ENCODE measurements around the gene NCOR1. TPM values are rescaled to one million over a fixed set of nuclear protein-coding genes. Genes with fewer than 3 reads are reported as not detected.
A peak's percentile ranks its signal among the peaks of the same experiment; 100 is the strongest.
"Not testable (repeated sequence)": the region's sequence is repeated elsewhere in the genome, so short reads cannot be mapped to it uniquely, and the experiment has no call there.

The NCOR1 gene
- total RNA-seq, 2 donors from 2014 or later, result 59.6 to 65.7 TPM

DNA sequence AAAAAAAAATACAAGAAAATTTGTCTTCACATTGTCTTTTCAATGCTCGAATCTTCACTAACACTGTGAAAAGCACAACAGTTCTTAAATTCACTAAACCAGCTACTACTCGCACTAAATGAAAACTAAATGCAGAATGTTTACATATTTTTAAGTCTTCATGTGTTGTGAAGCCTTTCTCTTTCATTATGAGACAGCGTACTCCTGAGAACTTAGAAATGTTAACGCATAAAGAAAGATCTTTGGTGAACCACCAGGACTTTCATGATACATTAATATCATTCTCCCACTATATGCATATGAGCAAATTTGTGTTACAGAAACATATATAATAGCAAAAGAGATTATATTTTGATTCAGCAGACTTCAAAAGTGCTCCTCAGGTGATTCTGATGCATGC is 48.6 kb downstream of the NCOR1 start:
- intact Hi-C loops (cut with DNase I); DNase-seq; ATAC-seq: not testable (repeated sequence)

DNA sequence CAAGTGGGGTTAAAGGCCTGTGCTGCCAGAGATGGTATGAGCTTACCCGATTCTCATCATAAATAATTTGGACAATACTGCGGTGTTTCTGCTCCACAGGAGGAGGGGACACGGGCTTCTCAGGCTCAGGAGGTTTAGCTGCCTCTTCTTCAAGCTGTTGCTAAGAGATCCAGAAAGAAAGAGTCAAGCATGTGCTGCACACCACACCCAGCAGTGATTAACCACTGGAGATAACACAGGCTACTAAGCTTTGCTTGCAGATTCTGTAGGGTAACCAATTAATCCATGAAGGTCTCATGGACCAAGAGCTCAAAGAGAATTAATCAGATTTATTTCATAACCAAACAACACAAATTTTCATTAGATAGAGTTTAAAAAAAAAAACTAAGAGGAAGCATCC is 56.6 kb downstream of the NCOR1 start:
- intact Hi-C loops (cut with DNase I), result no loop called here
- ATAC-seq, result peak in 1 of 2 donors; percentile 55
- no peak for DNase-seq

DNA sequence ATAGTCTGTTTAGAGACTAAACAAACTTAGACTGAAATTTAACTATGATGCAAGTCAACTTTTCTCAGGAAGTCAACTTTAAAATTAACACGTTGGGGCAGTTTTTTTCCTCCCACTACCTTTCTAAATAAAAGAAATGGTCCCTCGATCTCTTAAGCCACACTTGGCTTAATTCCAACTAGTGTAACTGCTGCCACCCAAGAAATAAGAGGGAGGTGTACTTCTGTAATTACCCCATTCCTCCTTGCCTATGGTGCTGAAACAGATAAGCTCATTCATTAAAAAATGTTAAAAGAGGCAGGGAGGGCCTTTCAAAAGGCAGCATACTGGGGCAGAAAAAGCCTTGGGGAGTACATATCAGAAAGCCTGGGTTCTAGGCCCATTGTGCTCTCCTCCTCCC is 59.8 kb downstream of the NCOR1 start:
- no peak for DNase-seq
- no peak for ATAC-seq
- intact Hi-C loops (cut with DNase I), result no loop called here

DNA sequence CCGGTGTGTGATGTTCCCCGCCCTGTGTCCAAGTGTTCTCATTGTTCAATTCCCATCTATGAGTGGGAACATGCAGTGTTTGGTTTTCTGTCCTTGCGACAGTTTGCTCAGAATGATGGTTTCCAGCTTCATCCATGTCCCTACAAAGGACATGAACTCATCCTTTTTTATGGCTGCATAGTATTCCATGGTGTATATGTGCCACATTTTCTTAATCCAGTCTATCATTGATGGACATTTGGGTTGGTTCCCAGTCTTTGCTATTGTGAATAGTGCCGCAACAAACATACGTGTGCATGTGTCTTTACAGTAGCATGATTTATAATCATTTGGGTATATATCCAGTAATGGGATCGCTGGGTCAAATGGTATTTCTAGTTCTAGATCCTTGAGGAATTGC is 63.0 kb downstream of the NCOR1 start:
- intact Hi-C loops (cut with DNase I); ATAC-seq; DNase-seq: not testable (repeated sequence)

DNA sequence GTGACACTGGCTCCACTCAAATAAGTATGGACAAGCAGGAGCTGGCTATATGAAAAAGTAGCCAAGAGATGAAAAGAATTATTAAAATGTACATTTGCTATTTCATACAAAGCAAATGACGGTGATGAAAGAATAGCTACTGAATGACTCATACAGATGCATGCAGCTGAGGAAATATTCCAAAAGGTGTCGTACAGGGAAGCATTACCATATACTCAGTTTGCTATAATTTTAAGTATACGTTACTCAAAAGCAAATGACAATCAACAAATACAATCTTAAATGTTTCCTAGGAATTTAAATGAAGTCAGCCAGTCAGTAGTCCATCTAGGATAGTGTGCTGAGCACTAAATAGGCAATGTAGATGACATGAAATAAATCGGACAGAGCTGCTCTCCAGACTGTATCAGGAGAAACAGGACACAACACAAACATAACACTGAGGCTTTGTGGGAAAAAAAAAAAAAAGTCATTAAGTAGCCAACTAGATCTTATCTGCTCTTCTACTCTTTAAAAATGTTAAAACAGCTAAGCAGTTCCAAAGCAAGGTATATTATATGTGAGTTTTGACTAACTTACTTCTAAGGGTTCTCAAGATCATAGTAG is 65.0 kb downstream of the NCOR1 start:
- DNase-seq (no peak), ATAC-seq (no peak)
- intact Hi-C loops (cut with DNase I), result no loop called here

DNA sequence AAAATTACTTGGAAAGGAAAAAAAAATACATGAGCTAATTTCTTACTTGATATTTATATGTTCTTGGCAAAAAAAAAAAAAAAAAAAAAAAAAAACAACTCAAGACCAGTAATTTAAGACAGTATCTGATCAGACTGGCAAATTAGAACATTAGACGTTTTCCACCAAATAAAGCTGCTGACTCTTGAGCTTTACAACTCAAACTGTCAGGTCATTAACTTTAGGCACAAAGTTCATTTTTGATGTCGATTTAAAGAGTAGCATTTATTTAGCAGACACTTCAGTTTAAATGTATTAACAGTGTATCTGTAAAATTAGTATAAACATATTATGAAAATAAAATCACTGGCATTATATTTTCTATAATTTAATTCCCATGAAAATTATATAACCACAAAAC is 66.7 kb downstream of the NCOR1 start:
- no peak for DNase-seq
- intact Hi-C loops (cut with DNase I), result no loop called here
- no peak for ATAC-seq

DNA sequence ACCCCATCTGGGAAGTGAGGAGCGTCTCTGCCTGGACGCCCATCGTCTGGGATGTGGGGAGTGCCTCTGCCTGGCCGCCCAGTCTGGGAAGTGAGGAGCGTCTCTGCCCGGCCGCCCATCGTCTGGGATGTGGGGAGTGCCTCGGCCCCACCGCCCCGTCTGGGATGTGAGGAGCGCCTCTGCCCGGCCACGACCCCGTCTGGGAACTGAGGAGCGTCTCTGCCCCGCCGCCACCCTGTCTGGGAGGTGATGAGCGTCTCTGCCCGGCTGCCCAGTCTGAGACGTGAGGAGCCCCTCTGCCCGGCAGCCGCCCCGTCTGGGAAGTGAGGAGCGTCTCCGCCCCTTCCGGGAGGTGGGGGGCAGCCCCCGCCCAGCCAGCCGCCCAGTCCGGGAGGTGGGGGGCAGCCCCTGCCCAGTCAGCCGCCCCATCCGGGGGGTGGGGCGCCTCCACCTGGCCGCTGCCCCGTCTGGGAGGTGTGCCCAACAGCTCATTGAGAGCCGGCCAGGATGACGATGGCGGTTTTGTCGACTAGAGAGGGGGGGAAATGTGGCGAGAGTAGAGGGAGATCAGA is 69.9 kb downstream of the NCOR1 start:
- DNase-seq; intact Hi-C loops (cut with DNase I); ATAC-seq: not testable (repeated sequence)

DNA sequence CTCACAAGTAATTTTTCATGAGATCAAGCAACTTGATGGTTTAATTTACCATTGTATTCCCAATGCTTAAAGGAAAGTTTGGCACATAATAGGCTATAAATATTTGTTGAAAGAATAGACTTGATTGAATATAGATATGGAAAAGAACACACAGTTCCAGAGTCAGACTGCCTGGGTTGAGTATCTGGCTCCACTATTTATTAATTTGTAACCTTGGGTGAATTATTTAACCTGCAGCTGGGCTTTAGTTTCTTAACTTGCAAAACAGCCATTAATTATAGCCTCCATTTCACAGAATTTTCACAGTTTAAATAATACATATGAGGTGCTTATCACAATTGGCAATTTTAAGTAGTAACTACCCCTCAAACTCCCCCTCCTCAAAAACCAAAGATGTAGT is 73.6 kb downstream of the NCOR1 start:
- DNase-seq (no peak), ATAC-seq (no peak)
- intact Hi-C loops (cut with DNase I), result no loop called here

DNA sequence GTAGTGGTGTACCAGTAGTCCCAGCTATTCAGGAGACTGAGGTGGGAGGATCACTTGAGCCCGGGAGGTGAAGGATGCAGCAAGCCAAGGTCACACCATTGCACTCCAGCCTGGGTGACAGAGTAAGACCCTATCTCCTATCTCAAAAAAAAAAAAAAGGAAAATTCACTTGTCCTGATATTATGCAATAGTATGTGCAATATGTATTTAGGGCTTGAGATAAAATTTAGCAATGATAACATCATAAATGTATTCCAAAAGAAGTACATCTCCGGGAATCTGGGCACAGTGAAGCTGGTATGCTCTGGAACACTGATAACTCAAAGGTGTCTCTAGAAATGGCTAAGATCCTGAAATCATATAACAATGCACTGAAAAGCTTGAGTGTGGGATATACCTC is 74.5 kb downstream of the NCOR1 start:
- DNase-seq (no peak), ATAC-seq (no peak)
- intact Hi-C loops (cut with DNase I), result no loop called here

DNA sequence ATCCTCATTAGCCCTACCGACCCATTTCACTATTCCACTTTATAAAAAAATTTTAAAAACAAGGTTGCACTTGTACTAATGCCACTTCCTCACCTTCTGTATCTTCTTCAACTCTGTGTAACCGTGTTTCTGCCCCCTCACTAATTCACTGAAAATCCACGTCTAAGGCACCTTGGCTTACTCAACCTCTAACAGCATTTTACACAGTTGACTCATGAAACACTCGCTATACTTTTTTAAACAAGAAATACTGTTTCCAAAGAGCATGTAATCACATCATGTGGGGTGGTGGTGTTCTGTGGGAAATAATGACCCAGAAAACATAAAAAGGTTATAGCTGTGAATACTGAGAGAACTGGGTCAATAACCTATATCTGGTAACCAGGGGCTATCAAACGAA is 79.9 kb downstream of the NCOR1 start:
- ATAC-seq (no peak), DNase-seq (no peak)
- intact Hi-C loops (cut with DNase I), result no loop called here

DNA sequence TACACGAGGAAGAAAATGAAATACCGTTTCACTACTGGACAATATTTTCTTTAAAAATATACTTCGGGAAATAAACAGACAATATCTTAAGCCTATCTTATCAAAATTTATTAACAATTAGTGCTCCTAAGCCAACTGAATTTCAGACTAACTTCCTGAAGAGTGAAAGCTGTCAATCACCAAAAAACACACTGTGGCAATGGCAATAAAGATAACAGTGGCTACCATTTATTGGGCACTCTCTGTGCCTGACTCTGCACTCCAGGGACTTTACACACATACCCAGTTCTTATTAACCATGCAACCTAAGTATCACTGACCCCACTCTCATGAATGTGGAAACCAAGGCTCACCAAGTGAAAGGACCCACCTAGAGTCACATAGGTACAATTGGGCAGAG is 83.7 kb downstream of the NCOR1 start:
- intact Hi-C loops (cut with DNase I), result no loop called here
- no peak for DNase-seq
- ATAC-seq, result no peak

DNA sequence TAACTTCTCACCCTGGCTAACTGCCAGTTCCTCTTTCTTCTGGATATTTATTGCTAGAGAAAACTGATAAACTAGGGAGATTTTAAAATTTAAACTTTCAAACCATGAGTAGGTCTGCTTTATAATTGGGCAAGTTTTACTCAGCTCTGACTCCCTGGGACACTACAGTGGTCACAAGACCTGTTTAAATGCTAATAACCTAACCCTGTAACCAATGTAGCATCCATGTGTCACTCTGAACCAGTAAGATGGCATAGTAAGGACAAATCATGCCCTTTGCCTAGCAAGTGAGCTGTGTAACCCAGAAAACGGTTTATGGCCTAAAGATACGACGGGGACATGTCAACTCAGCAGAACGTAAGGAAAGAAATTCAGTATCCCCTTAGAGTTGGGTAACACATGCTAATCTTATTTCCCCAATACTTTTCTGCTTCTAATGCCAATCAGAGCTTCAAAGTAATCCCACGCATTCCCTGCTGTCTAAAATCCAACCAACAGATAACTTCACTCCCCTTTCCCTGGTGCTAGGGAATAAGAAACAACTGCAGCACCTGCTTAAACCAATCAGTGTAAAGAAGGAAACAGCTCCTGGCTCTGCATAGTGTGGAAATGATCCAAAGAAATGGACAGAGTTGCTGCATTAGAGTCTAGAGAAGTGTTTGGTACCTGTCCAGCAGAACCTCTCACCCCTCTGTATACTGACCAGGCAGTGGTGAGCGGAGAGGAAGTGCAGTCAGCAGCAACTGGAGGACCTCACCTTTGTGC is 85.7 kb downstream of the NCOR1 start:
- intact Hi-C loops (cut with DNase I), result no loop called here
- peak in 1 of 2 donors; percentile 83 for ATAC-seq
- DNase-seq, result no peak

DNA sequence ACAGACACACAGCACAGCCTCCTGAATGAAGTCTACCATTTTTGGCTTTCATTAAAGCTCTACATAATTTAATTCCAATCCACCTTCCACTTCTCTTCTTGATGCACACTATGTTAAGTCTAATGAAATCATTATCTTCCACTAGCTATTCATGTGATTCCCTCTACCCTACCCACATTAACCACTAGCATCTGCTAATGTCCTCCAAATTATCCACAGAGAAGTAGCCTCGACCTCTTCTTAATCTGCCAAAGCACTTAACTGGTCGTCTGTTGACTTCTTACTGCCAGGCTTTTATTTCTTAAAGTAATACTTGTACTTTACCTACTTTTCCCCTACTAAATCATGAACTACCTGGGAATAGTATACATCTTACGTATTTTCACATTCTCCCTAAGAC is 91.8 kb downstream of the NCOR1 start:
- intact Hi-C loops (cut with DNase I), result no loop called here
- no peak for DNase-seq
- ATAC-seq, result no peak

DNA sequence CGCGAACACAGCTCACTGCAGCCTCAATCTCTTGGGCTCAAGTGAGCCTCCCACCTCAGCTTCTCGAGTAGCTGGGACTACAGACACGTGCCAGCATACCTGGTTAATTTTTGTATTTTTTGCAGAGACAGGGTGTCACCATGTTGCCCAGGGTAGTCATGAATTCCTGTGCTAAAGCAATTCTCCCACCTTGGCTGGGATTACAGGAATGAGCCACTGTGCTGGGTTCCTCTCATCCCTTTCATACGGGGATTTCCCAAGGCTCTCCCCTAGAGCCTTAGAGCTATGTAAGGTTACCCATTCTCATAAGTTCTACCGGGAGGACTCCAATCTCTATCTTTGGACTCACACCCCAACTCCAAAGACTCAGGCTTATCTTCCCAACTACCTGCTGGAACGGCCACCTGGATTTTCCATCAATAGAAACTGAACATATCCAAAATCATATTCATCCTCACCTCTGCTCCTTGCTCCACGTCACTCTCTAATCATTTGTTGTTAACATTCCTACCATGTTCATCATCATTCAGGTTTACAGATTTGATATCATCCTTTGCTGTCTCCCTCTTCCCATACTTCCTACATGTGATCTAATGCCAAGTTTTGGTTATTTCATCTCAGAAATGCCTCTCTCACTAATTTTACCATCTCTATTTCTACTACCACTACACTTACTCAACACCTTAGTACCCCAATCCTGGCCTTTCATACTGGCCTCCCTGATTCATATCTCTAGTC is 92.5 kb downstream of the NCOR1 start:
- intact Hi-C loops (cut with DNase I), result no loop called here
- ATAC-seq, result peak in 1 of 2 donors; percentile 57
- DNase-seq, result no peak

DNA sequence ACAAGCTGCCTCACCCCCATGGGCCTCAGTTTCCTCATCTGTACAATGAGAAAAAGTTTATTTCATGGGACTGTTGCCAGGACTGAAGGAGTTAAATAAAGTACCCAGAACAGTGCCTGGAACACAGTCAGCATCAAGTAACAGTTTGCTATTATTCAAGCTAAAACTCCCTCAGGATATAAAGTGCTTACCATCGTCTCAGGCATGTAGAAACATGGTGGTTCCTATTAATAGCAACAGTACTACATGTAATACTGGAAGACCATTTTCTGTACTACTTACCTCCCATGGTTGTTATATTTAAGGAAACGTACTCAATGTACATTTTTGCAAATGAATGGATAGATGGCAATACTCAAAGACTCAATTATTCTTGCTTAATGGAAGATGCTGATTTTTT is 93.4 kb downstream of the NCOR1 start:
- ATAC-seq, result no peak
- intact Hi-C loops (cut with DNase I), result no loop called here
- DNase-seq, result no peak

DNA sequence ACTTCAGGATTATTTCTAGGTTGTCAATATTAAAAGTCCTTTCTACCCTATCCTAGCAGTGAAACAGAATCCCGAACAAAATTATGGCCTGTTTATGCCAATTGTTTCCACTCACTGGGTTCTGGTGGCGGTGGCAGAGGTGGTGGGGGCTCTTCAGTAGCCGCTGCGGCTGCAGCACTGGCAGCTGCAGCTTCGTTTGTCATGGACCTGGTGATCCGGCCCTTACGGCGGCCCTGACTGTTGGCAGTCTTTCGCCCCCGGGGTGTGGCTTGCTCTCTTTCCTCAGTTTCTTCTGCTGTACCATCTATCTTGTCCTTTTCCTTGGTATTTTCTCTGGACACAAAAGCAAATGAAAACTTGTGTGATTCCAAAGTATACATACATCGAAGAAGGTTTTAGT is 94.4 kb downstream of the NCOR1 start:
- ATAC-seq, result no peak
- no peak for DNase-seq
- intact Hi-C loops (cut with DNase I), result no loop called here

DNA sequence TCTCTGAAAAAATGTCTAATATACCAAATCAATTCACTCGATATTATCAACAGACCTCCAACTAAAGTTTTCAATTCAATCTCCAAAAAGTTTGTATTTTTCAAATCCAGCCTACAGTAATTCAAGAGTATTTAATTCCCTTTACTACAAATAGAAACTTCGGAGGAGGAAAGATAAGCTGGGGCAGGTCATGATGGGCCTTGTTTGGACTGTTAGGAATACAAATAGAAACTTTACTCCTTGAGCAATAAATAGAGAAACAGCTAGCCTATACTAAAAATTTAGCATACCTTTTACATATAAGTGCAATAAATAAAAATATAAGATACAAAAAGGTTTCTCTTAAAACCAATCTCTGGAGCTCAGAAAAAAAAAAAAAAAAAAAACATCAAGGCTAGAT is 98.2 kb downstream of the NCOR1 start:
- ATAC-seq, result no peak
- no peak for DNase-seq
- intact Hi-C loops (cut with DNase I), result no loop called here

DNA sequence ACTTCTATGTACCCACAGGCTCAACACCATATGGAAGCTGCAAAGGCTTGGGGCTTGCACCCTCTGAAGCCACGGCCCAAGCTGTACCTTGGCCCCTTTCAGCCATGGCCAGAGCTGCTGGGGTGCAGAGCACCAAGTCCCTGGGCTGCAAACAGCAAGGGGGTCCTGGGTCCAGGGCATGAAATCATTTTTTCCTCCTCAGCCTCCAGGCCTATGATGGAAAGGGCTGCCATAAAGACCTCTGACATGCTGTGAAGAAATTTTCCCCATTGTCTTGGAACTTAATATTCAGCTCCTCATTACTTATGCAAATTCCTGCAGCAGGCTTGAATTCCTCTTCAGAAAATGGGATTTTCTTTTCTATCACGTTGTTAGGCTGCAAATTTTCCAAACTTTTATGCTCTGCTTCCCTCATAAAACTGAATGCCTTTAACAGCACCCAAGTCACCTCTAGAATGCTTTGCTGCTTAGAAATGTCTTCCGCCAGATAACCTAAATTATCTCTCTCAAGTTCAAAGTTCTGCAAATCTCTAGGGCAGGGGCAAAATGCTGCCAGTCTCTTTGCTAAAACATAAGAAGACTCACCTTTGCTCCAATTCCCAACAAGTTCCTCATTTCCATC is 100.1 kb downstream of the NCOR1 start:
- ATAC-seq; DNase-seq; intact Hi-C loops (cut with DNase I): not testable (repeated sequence)

DNA sequence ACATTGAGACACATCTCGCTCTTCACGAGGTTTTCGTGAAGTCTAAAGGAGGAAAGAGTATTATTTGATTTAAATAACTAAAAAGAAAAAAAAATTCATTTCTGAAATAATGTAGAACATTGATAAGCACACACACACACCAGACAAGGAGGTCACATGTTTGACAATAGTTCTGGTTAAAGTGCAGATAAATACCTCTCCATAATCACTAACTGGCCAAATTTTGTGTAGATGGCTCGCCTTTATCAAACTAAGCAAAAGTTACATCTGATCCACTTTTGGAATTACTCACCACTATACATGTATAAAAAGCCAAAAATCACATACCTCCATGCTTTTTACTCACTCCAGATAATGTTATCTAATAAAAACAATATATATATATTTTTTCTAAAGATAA is 106.5 kb downstream of the NCOR1 start:
- no peak for ATAC-seq
- intact Hi-C loops (cut with DNase I), result no loop called here
- DNase-seq, result no peak

DNA sequence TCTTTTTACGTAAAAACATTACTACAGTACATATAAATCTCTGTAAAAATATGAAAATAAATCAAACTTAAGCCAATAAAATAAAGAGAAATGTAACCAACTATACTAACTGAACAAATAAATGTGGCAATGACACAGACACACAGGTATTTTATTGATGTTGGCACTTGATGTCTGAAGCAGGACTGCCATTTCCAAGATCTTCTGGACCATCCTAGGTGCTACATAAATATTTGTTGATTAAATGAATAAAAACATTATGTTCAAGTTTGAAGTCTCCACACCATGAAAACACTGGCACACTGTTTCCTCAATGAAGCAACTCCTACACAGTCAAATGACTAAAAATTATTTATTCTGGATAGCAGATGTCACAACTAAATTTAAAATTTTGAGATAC is 106.9 kb downstream of the NCOR1 start:
- intact Hi-C loops (cut with DNase I), result no loop called here
- DNase-seq, result no peak
- no peak for ATAC-seq

All from left cardiac atrium (tissue), 4 donors.